Measurements from ENCODE around the gene CDH23.

CDH23 gene

GRCh38 chr10:71414359-71414758 is 17.6 kb downstream of the CDH23 start:
- Histone ChIP-seq H3K9me3 (no peaks in the 10 kb centered on the region), H3K36me3 (no peaks in the 10 kb centered on the region), H3K4me1 (ENCODE audit: control insufficient read depth in 1 of 2, insufficient read depth in 1 of 2, low read depth in 1 of 2, low read length in 1 of 2) (no peaks in the 10 kb centered on the region), H3K4me3 (ENCODE audit: low read depth in 1 of 2, low read length in 1 of 2) (no peak overlapping the region), H3K27me3 (peaks cover 24% of the 10 kb centered on the region), H3K27ac (no peak overlapping the region)
- no peak for TF ChIP-seq CTCF (IDR thresholded peaks at IDR 0.05)

DNA sequence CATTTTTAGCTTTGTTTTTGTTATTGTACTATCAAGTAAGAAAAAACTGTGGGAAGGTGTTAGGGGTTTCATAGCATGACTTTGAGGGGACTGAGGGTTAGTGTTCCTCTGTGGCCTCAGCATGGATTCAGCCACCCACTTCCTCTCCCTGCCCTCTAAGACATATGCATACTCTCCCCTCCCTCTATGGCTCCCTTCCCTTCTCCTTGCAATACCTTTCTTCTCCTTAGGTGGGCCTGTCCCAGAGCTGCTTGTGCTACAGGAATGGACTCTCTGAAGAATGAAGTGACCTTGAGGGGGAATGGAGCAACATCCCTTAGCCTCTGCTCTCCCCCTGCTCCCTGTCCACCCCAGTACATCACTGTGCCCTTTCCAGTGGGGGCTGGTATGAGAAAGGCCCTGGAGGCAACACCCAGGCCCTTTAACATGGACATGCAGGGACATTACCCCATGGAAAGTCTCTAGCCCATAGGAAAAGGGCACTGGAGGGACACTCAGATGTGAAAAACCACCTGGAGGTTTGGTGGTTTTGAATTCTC is 22.4 kb downstream of the CDH23 start:
- TF ChIP-seq CTCF (IDR thresholded peaks at IDR 0.05), result no peak
- no peaks in the 10 kb centered on the region for H3K36me3 ChIP-seq
- no peak overlapping the region for H3K4me3 ChIP-seq (ENCODE audit: low read depth in 1 of 2, low read length in 1 of 2)
- no peaks in the 10 kb centered on the region for H3K4me1 ChIP-seq (ENCODE audit: control insufficient read depth in 1 of 2, insufficient read depth in 1 of 2, low read depth in 1 of 2, low read length in 1 of 2)
- H3K9me3 ChIP-seq, result no peaks in the 10 kb centered on the region
- H3K27ac ChIP-seq, result no peak overlapping the region
- H3K27me3 ChIP-seq, result peaks cover 21% of the 10 kb centered on the region

GRCh38 chr10:71419750-71420149 is 23.0 kb downstream of the CDH23 start:
- Histone ChIP-seq H3K4me1 (ENCODE audit: control insufficient read depth in 1 of 2, insufficient read depth in 1 of 2, low read depth in 1 of 2, low read length in 1 of 2) (no peaks in the 10 kb centered on the region), H3K27me3 (peaks cover 18% of the 10 kb centered on the region), H3K27ac (no peak overlapping the region), H3K4me3 (ENCODE audit: low read depth in 1 of 2, low read length in 1 of 2) (no peak overlapping the region), H3K36me3 (no peaks in the 10 kb centered on the region), H3K9me3 (no peaks in the 10 kb centered on the region)
- no peak for TF ChIP-seq CTCF (IDR thresholded peaks at IDR 0.05)

- Histone ChIP-seq H3K27ac (no peak overlapping the region), H3K4me1 (ENCODE audit: control insufficient read depth in 1 of 2, insufficient read depth in 1 of 2, low read depth in 1 of 2, low read length in 1 of 2) (no peaks in the 10 kb centered on the region), H3K4me3 (ENCODE audit: low read depth in 1 of 2, low read length in 1 of 2) (no peak overlapping the region), H3K36me3 (no peaks in the 10 kb centered on the region), H3K9me3 (no peaks in the 10 kb centered on the region), H3K27me3 (peaks cover 14% of the 10 kb centered on the region)
- TF ChIP-seq CTCF (IDR thresholded peaks at IDR 0.05), result no peak
These were observed 24.3 kb downstream of the CDH23 start for GRCh38 chr10:71421075-71421434.

DNA sequence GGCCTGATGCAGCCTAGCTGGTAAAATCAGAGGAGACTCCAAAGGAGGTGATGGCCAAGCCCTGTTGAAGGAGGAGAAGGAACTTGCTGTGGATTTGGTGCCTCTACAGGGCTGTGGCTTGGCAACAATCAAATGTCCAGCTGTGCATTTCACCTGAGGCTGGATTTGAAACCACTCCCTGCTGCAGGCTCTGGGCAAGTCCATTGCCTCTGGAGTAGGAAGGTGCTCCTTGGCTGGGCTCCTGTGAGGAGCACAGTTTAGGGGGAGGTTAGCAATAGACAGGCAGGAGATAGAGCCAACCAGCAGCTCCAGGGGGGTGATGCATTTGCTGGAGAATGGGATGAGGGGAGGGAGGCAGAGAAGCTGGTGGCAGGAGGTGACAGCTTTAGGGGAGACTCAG is 26.5 kb downstream of the CDH23 start:
- no peak overlapping the region for H3K4me3 ChIP-seq (ENCODE audit: low read depth in 1 of 2, low read length in 1 of 2)
- H3K4me1 ChIP-seq (ENCODE audit: control insufficient read depth in 1 of 2, insufficient read depth in 1 of 2, low read depth in 1 of 2, low read length in 1 of 2), result no peaks in the 10 kb centered on the region
- no peak for TF ChIP-seq CTCF (IDR thresholded peaks at IDR 0.05)
- no peaks in the 10 kb centered on the region for H3K9me3 ChIP-seq
- no peak overlapping the region for H3K27ac ChIP-seq
- no peaks in the 10 kb centered on the region for H3K27me3 ChIP-seq
- no peaks in the 10 kb centered on the region for H3K36me3 ChIP-seq

GRCh38 chr10:71423901-71424300 is 27.2 kb downstream of the CDH23 start:
- Histone ChIP-seq H3K4me1 (ENCODE audit: control insufficient read depth in 1 of 2, insufficient read depth in 1 of 2, low read depth in 1 of 2, low read length in 1 of 2) (no peaks in the 10 kb centered on the region), H3K9me3 (no peaks in the 10 kb centered on the region), H3K36me3 (no peaks in the 10 kb centered on the region), H3K27me3 (no peaks in the 10 kb centered on the region), H3K27ac (no peak overlapping the region), H3K4me3 (ENCODE audit: low read depth in 1 of 2, low read length in 1 of 2) (no peak overlapping the region)
- TF ChIP-seq CTCF (IDR thresholded peaks at IDR 0.05), result no peak

All from neutrophil (primary cell).